SK-N-SH treated with all-trans-retinoic acid at 6 μM for 48 hours (cell line): ENCODE data around the gene RPL18.

Source experiments
- ATAC-seq: fragments of 200-7000 bp; cut with Tn5 transposase; 3 replicates; pipeline ENCODE4 v1.9.1; 2020; ENCODE audit warnings: mild to moderate bottlenecking, moderate library complexity
- ARNTL ChIP-seq: fragments of 450-650 bp; formaldehyde crosslinking; IDR thresholded peaks from 2 replicates; pipeline ENCODE4 v1.5.0; 2020; ENCODE audit warnings: low read depth, mild to moderate bottlenecking, moderate library complexity, borderline replicate concordance
- BACH2 ChIP-seq: fragments of 250-450 bp; sonication (Bioruptor Pico); IDR thresholded peaks from 2 replicates; pipeline ENCODE4 v1.9.0; 2021; ENCODE audit warnings: mild to moderate bottlenecking, borderline replicate concordance
- CSDC2 ChIP-seq: fragments of 250-450 bp; sonication (Bioruptor Pico); IDR thresholded peaks from 2 replicates; pipeline ENCODE4 v1.5.0; 2020; ENCODE audit warnings: mild to moderate bottlenecking, moderate library complexity
- CSRNP3 ChIP-seq: fragments of 250-450 bp; sonication (Bioruptor Pico); IDR thresholded peaks from 2 replicates; pipeline ENCODE4 v1.5.1; 2021; ENCODE audit warnings: mild to moderate bottlenecking, moderate library complexity
- ESRRG ChIP-seq: fragments of 250-450 bp; sonication (Bioruptor Pico); IDR thresholded peaks from 2 replicates; pipeline ENCODE4 v1.6.1; 2021; ENCODE audit warnings: mild to moderate bottlenecking
- GLIS3 ChIP-seq: fragments of 250-450 bp; sonication (Bioruptor Pico); IDR thresholded peaks from 2 replicates; pipeline ENCODE4 v1.5.0; 2020; ENCODE audit warnings: mild to moderate bottlenecking, moderate library complexity
- OSR1 ChIP-seq: fragments of 250-450 bp; sonication (Bioruptor Pico); IDR thresholded peaks from 2 replicates; pipeline ENCODE4 v1.8.0; 2022; ENCODE audit warnings: moderate library complexity, mild to moderate bottlenecking, inconsistent platforms
- PATZ1 ChIP-seq: fragments of 250-450 bp; sonication (Bioruptor Pico); IDR thresholded peaks from 2 replicates; pipeline ENCODE4 v1.8.0; 2020; ENCODE audit warnings: mild to moderate bottlenecking, moderate library complexity, borderline replicate concordance
- POU6F1 ChIP-seq: fragments of 250-450 bp; sonication (Bioruptor Pico); IDR thresholded peaks from 2 replicates; pipeline ENCODE4 v1.8.0; 2021; ENCODE audit warnings: low read depth, mild to moderate bottlenecking, moderate library complexity, borderline replicate concordance
- SNAI2 ChIP-seq: fragments of 250-450 bp; sonication (Bioruptor Pico); IDR thresholded peaks from 2 replicates; pipeline ENCODE4 v1.5.0; 2020; ENCODE audit warnings: mild to moderate bottlenecking, moderate library complexity
- TCF4 ChIP-seq: fragments of 250-450 bp; sonication (Bioruptor Pico); IDR thresholded peaks from 2 replicates; pipeline ENCODE4 v1.8.0; 2021; ENCODE audit warnings: mild to moderate bottlenecking, moderate library complexity, borderline replicate concordance
- TOX ChIP-seq: fragments of 250-450 bp; sonication (Bioruptor Pico); IDR thresholded peaks from 2 replicates; pipeline ENCODE4 v1.8.0; 2021; ENCODE audit warnings: mild to moderate bottlenecking, moderate library complexity, borderline replicate concordance
- TSHZ2 ChIP-seq: fragments of 250-450 bp; sonication (Bioruptor Pico); IDR thresholded peaks from 2 replicates; pipeline ENCODE4 v1.5.0; 2020; ENCODE audit warnings: mild to moderate bottlenecking, moderate library complexity
- ZC3H10 ChIP-seq: fragments of 250-450 bp; sonication (Bioruptor Pico); IDR thresholded peaks from 2 replicates; pipeline ENCODE4 v1.5.1; 2021; ENCODE audit warnings: mild to moderate bottlenecking, moderate library complexity
- ZFP3 ChIP-seq: fragments of 250-450 bp; sonication (Bioruptor Pico); IDR thresholded peaks from 2 replicates; pipeline ENCODE4 v1.5.0; 2020; ENCODE audit warnings: mild to moderate bottlenecking, moderate library complexity
- ZFP30 ChIP-seq: fragments of 450-650 bp; formaldehyde crosslinking; IDR thresholded peaks from 2 replicates; pipeline ENCODE4 v1.5.0; 2022; ENCODE audit warnings: mild to moderate bottlenecking, moderate library complexity
- ZNF565 ChIP-seq: fragments of 450-650 bp; formaldehyde crosslinking; conservative IDR thresholded peaks from 2 replicates; pipeline ENCODE4 v1.5.0; 2020; ENCODE audit warnings: low read depth, mild to moderate bottlenecking, moderate library complexity
- ZNF8 ChIP-seq: fragments of 450-650 bp; formaldehyde crosslinking; IDR thresholded peaks from 2 replicates; pipeline ENCODE4 v1.5.0; 2020; ENCODE audit warnings: mild to moderate bottlenecking, moderate library complexity

RPL18 gene

GRCh38 chr19:48637449-48637947, 18.5 kb upstream of the RPL18 start:
- TF ChIP-seq ZC3H10, result no peak
- TF ChIP-seq PATZ1 (CRISPR knock-in tag), result no peak
- TF ChIP-seq ARNTL (CRISPR knock-in tag), result peak; percentile 99
- ATAC-seq, result peak; percentile 85

- TF ChIP-seq ZFP30 (CRISPR knock-in tag) (no peak), TCF4 (CRISPR knock-in tag) (no peak), SNAI2 (CRISPR knock-in tag) (no peak), ZFP3 (CRISPR knock-in tag) (no peak), BACH2 (no peak), ESRRG (CRISPR knock-in tag) (no peak), ZNF565 (no peak), OSR1 (CRISPR knock-in tag) (no peak), PATZ1 (CRISPR knock-in tag) (no peak), TSHZ2 (CRISPR knock-in tag) (no peak), GLIS3 (no peak), CSDC2 (no peak), ZC3H10 (no peak), POU6F1 (CRISPR knock-in tag) (no peak), ZNF8 (no peak), CSRNP3 (no peak), TOX (CRISPR knock-in tag) (no peak)
- ATAC-seq, result peak; percentile 27
These were observed 18.0 kb upstream of the RPL18 start, which contains the start of gene DBP for GRCh38 chr19:48636859-48637448. Gene DBP (minus strand): TSS chr19:48637379. CDS start chr19:48636994, 385 bp downstream.

- TF ChIP-seq TSHZ2 (CRISPR knock-in tag) (no peak), OSR1 (CRISPR knock-in tag) (no peak), CSRNP3 (no peak), ZNF8 (no peak), ESRRG (CRISPR knock-in tag) (no peak)
- TF ChIP-seq, all 23 proteins: peak for 0
- no peak for ATAC-seq
These were observed 17.2 kb upstream of the RPL18 start for GRCh38 chr19:48635966-48636858.
